GM18502 (cell line): ENCODE data around the gene NUFIP2.
"Not testable (repeated sequence)": the region's sequence is repeated elsewhere in the genome, so short reads cannot be mapped to it uniquely, and the experiment has no call there.

Experiments used
- ATAC-seq: cut with Tn5 transposase; IDR thresholded peaks from one replicate; pipeline ENCODE4 v1.9.1; 2021; ENCODE audit warnings: mild to moderate bottlenecking; ENCODE audit not compliant: unreplicated experiment, poor library complexity

The NUFIP2 gene

GRCh38 chr17:29293890-29294579 is at the start of gene NUFIP2:
Gene NUFIP2 (minus strand): TSS chr17:29294148. CDS start chr17:29294059, 89 bp downstream.
- peak; percentile 78 for ATAC-seq

- no peak for ATAC-seq
Observed at GRCh38 chr17:29342158-29342765, 48.3 kb upstream of the NUFIP2 start.

- ATAC-seq = no peak
Observed at GRCh38 chr17:29341726-29342125, 47.8 kb upstream of the NUFIP2 start.

GRCh38 chr17:29339016-29339415 is 45.1 kb upstream of the NUFIP2 start:
- not testable (repeated sequence) for ATAC-seq

GRCh38 chr17:29331708-29332085 is 37.7 kb upstream of the NUFIP2 start:
- no peak for ATAC-seq

- ATAC-seq = no peak
Observed at GRCh38 chr17:29331075-29331707, 37.2 kb upstream of the NUFIP2 start.

GRCh38 chr17:29327412-29327811 is 33.5 kb upstream of the NUFIP2 start:
- ATAC-seq = no peak

- no peak for ATAC-seq
Observed at GRCh38 chr17:29326023-29326813, 32.3 kb upstream of the NUFIP2 start.

- no peak for ATAC-seq
Observed at GRCh38 chr17:29322363-29322762, 28.4 kb upstream of the NUFIP2 start.

- no peak for ATAC-seq
Observed at GRCh38 chr17:29303386-29303785, 9.4 kb upstream of the NUFIP2 start.

GRCh38 chr17:29299031-29299430 is 5.1 kb upstream of the NUFIP2 start:
- no peak for ATAC-seq

- no peak for ATAC-seq
Observed at GRCh38 chr17:29295420-29295819, 1.5 kb upstream of the NUFIP2 start.

- ATAC-seq = no peak
Observed at GRCh38 chr17:29294580-29294900, 592 bp upstream of the NUFIP2 start.

GRCh38 chr17:29292992-29293889 is 707 bp downstream of the NUFIP2 start:
- peak; percentile 13 for ATAC-seq

- ATAC-seq = no peak
Observed at GRCh38 chr17:29292071-29292991, 1.6 kb downstream of the NUFIP2 start.

GRCh38 chr17:29291163-29291752 is 2.7 kb downstream of the NUFIP2 start:
- no peak for ATAC-seq

GRCh38 chr17:29289852-29290251 is 4.1 kb downstream of the NUFIP2 start:
- ATAC-seq = no peak

GRCh38 chr17:29283961-29284360 is 10.0 kb downstream of the NUFIP2 start:
- ATAC-seq = no peak

- no peak for ATAC-seq
Observed at GRCh38 chr17:29283496-29283895, 10.5 kb downstream of the NUFIP2 start.
